ENCODE results near the gene ENTHD1. TPM values are rescaled to one million over a fixed set of nuclear protein-coding genes. Genes with fewer than 3 reads are reported as not detected.

Gene ENTHD1
- total RNA-seq, 1 donor from 2014 or later = not detected

- Histone ChIP-seq H3K36me3 (ENCODE audit: control insufficient read depth, insufficient read depth, low read length) (no peaks in the 10 kb centered on the region), H3K4me3 (ENCODE audit: low read depth, low read length) (no peak overlapping the region), H3K27me3 (ENCODE audit: control insufficient read depth, insufficient read depth, low read length) (peaks cover 3% of the 10 kb centered on the region)
- FAIRE-seq (no peak), DNase-seq (ENCODE audit: low read depth) (no peak)
- TF ChIP-seq, protein P1, sequence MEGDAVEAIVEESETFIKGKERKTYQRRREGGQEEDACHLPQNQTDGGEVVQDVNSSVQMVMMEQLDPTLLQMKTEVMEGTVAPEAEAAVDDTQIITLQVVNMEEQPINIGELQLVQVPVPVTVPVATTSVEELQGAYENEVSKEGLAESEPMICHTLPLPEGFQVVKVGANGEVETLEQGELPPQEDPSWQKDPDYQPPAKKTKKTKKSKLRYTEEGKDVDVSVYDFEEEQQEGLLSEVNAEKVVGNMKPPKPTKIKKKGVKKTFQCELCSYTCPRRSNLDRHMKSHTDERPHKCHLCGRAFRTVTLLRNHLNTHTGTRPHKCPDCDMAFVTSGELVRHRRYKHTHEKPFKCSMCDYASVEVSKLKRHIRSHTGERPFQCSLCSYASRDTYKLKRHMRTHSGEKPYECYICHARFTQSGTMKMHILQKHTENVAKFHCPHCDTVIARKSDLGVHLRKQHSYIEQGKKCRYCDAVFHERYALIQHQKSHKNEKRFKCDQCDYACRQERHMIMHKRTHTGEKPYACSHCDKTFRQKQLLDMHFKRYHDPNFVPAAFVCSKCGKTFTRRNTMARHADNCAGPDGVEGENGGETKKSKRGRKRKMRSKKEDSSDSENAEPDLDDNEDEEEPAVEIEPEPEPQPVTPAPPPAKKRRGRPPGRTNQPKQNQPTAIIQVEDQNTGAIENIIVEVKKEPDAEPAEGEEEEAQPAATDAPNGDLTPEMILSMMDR (IDR thresholded peaks at IDR 0.05; ENCODE audit: insufficient read depth, low read length, severe bottlenecking) = no peak
Measured at GRCh38 chr22:39706376-39707140, 187.0 kb downstream of the ENTHD1 start.

DNA sequence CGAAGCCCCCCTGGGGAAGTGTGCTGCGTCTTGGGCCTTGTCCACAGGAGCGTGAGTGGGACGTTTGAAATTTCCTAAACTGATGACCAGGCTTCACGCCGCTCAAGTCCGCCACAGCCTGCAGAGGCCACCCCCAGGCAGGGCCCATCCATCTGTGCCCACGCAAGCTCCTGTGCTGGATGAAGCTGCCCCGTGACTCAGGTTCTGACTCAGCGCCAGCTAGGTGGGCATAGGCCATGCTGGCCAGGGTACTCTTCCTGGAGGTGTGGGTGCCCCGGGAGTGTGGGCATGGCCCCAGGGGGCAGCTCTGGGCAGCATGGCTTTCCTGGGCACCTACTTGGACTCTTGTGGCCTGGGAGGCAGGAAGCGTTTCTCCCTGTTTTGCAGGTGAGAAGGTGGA lies 188.2 kb downstream of the ENTHD1 start:
- no peak for FAIRE-seq
- no peak overlapping the region for H3K4me3 ChIP-seq (ENCODE audit: low read depth, low read length)
- no peak for DNase-seq (ENCODE audit: low read depth)
- H3K36me3 ChIP-seq (ENCODE audit: control insufficient read depth, insufficient read depth, low read length) = no peaks in the 10 kb centered on the region
- TF ChIP-seq, protein P1 (IDR thresholded peaks at IDR 0.05; ENCODE audit: insufficient read depth, low read length, severe bottlenecking) = no peak
- H3K27me3 ChIP-seq (ENCODE audit: control insufficient read depth, insufficient read depth, low read length) = no peaks in the 10 kb centered on the region

- DNase-seq (ENCODE audit: low read depth) (no peak), FAIRE-seq (no peak)
- TF ChIP-seq, protein P1 (IDR thresholded peaks at IDR 0.05; ENCODE audit: insufficient read depth, low read length, severe bottlenecking) = no peak
- Histone ChIP-seq H3K36me3 (ENCODE audit: control insufficient read depth, insufficient read depth, low read length) (no peaks in the 10 kb centered on the region), H3K27me3 (ENCODE audit: control insufficient read depth, insufficient read depth, low read length) (peaks cover 3% of the 10 kb centered on the region), H3K4me3 (ENCODE audit: low read depth, low read length) (no peak overlapping the region)
Measured at GRCh38 chr22:39703928-39704639, 189.5 kb downstream of the ENTHD1 start.

GRCh38 chr22:39703091-39703490 lies 190.5 kb downstream of the ENTHD1 start:
- H3K4me3 ChIP-seq (ENCODE audit: low read depth, low read length) = no peak overlapping the region
- H3K36me3 ChIP-seq (ENCODE audit: control insufficient read depth, insufficient read depth, low read length) = no peaks in the 10 kb centered on the region
- H3K27me3 ChIP-seq (ENCODE audit: control insufficient read depth, insufficient read depth, low read length) = peaks cover 3% of the 10 kb centered on the region
- FAIRE-seq (no peak), DNase-seq (ENCODE audit: low read depth) (no peak)
- TF ChIP-seq, protein P1 (IDR thresholded peaks at IDR 0.05; ENCODE audit: insufficient read depth, low read length, severe bottlenecking) = no peak

- Histone ChIP-seq H3K36me3 (ENCODE audit: control insufficient read depth, insufficient read depth, low read length) (no peaks in the 10 kb centered on the region), H3K27me3 (ENCODE audit: control insufficient read depth, insufficient read depth, low read length) (peaks cover 3% of the 10 kb centered on the region), H3K4me3 (ENCODE audit: low read depth, low read length) (no peak overlapping the region)
- DNase-seq (ENCODE audit: low read depth) (no peak), FAIRE-seq (no peak)
- TF ChIP-seq, protein P1 (IDR thresholded peaks at IDR 0.05; ENCODE audit: insufficient read depth, low read length, severe bottlenecking) = no peak
Measured at GRCh38 chr22:39700565-39700964, 193.0 kb downstream of the ENTHD1 start.
